Hepatocyte (in vitro differentiated cells): ENCODE data around the gene STOML3. TPM values are rescaled to one million over a fixed set of nuclear protein-coding genes. Genes with fewer than 3 reads are reported as not detected.
A peak's percentile ranks its signal among the peaks of the same experiment; 100 is the strongest.

ENCODE experiments used
- DNase-seq: peaks from one replicate; pipeline ENCODE4 v3.0.0-alpha.2; 2016; ENCODE audit warnings: low spot score
- H2AFZ ChIP-seq: fragments of 200-600 bp; sonication (generic); 2 replicates; pipeline ENCODE4 v1.6.0; 2016; ENCODE audit warnings: antibody characterized with exemption, mild to moderate bottlenecking
- H3K27ac ChIP-seq: fragments of 200-600 bp; sonication (generic); 2 replicates; pipeline ENCODE4 v1.5.1; 2016; ENCODE audit warnings: mild to moderate bottlenecking
- H3K27me3 ChIP-seq: fragments of 200-600 bp; sonication (generic); 2 replicates; pipeline ENCODE4 v1.6.1; 2016
- H3K36me3 ChIP-seq: fragments of 200-600 bp; sonication (generic); replicated peaks from 2 replicates; pipeline ENCODE4 v1.5.1; 2016; ENCODE audit warnings: low read depth; ENCODE audit not compliant: insufficient read depth
- H3K4me1 ChIP-seq: fragments of 200-600 bp; sonication (generic); 2 replicates; pipeline ENCODE4 v1.5.1; 2016; ENCODE audit warnings: mild to moderate bottlenecking, moderate library complexity; ENCODE audit not compliant: insufficient read depth
- H3K4me2 ChIP-seq: fragments of 200-600 bp; sonication (generic); 2 replicates; pipeline ENCODE4 v1.6.0; 2016
- H3K4me3 ChIP-seq: fragments of 200-600 bp; sonication (generic); 2 replicates; pipeline ENCODE4 v1.5.1; 2016; ENCODE audit warnings: mild to moderate bottlenecking
- H3K79me2 ChIP-seq: fragments of 200-600 bp; sonication (generic); 2 replicates; pipeline ENCODE4 v1.6.0; 2017; ENCODE audit warnings: mild to moderate bottlenecking
- H3K9me2 ChIP-seq: fragments of 200-600 bp; sonication (generic); replicated peaks from 2 replicates; pipeline ENCODE4 v1.6.0; 2017; ENCODE audit warnings: mild to moderate bottlenecking; ENCODE audit not compliant: insufficient read depth
- H3K9me3 ChIP-seq: fragments of 200-600 bp; sonication (generic); 2 replicates; pipeline ENCODE4 v1.5.1; 2016; ENCODE audit warnings: low read depth, mild to moderate bottlenecking
- H4K20me1 ChIP-seq: fragments of 200-600 bp; sonication (generic); 2 replicates; pipeline ENCODE4 v1.6.0; 2016; ENCODE audit warnings: mild to moderate bottlenecking; ENCODE audit not compliant: insufficient read depth, poor library complexity, severe bottlenecking
- CTCF ChIP-seq: fragments of 200-600 bp; sonication (generic); IDR thresholded peaks from 2 replicates; pipeline ENCODE4 v1.5.1; 2016; ENCODE audit warnings: antibody characterized with exemption, mild to moderate bottlenecking; ENCODE audit not compliant: poor library complexity
- EZH2 ChIP-seq: fragments of 200-600 bp; sonication (generic); IDR thresholded peaks from 2 replicates; pipeline ENCODE4 v1.6.1; 2016; ENCODE audit warnings: antibody characterized with exemption, mild to moderate bottlenecking, borderline replicate concordance
- EZH2phosphoT487 ChIP-seq: fragments of 200-600 bp; sonication (generic); IDR thresholded peaks from one replicate; pipeline ENCODE4 v1.6.1; 2018; ENCODE audit warnings: antibody characterized with exemption, mild to moderate bottlenecking, low read depth, moderate library complexity; ENCODE audit not compliant: unreplicated experiment, severe bottlenecking
- WGBS: methylation state at CpG from one replicate; pipeline ENCODE4 v1.1.6; 2016; ENCODE audit warnings: low lambda C conversion rate; ENCODE audit errors: missing lambda C conversion rate; 5-methylcytosine and 5-hydroxymethylcytosine counted together
- polyA plus RNA-seq: library from polyadenylated mRNA; unstranded; fragments of >200 nt; fragmentation: Nextera tagmentation; extraction: Ambion mirVana; gene quantifications from 2 replicates; pipeline ENCODE4 v1.2.1, GENCODE V29; 2016
- total RNA-seq: library from RNA; depleted of rRNA; stranded (reverse); fragments of >200 nt; gene quantifications from 2 replicates; pipeline ENCODE4 v1.2.3, GENCODE V29; 2014

STOML3 gene
- total and polyA plus RNA-seq, 2 experiments from 2014 or later: not detected

- H2AFZ ChIP-seq: peak overlapping the region; percentile 49
Observed at GRCh38 chr13:39038569-39039030, 48.0 kb upstream of the STOML3 start.

GRCh38 chr13:39037880-39038568 lies 47.4 kb upstream of the STOML3 start, which contains the start of the genes NHLRC3 and PROSER1:
Gene NHLRC3 (plus strand): TSS chr13:39038456. CDS start chr13:39038640, 184 bp downstream.
Gene PROSER1 (minus strand): TSS chr13:39038089. CDS start chr13:39037242, 847 bp downstream.
- Histone ChIP-seq H3K4me3 (peak within 1 kb of the TSS; percentile 96), H3K27ac (peak within 1 kb of the TSS; percentile 82), H3K27me3 (no peaks in the 10 kb centered on the region), H3K9me3 (no peaks in the 10 kb centered on the region), H3K4me1 (peaks cover 13% of the 10 kb centered on the region), H3K79me2 (peaks cover 70% of the 10 kb centered on the region), H3K36me3 (no peaks in the 10 kb centered on the region), H3K4me2 (peak within 1 kb of the TSS; percentile 84), H4K20me1 (peaks cover 24% of the 10 kb centered on the region), H3K9me2 (no peaks in the 10 kb centered on the region), H2AFZ (peak within 1 kb of the TSS; percentile 56)
- WGBS: 1% methylated on average over 41 of the region's 41 CpGs
- peak; percentile 95 for DNase-seq
- TF ChIP-seq EZH2phosphoT487 (no peak), CTCF (no peak), EZH2 (no peak)

More at GRCh38 chr13:39038569-39039030, 48.0 kb upstream of the STOML3 start:
- Histone ChIP-seq H3K9me3 (no peaks in the 10 kb centered on the region), H3K79me2 (peaks cover 64% of the 10 kb centered on the region), H3K27me3 (no peaks in the 10 kb centered on the region), H3K27ac (peak overlapping the region; percentile 82), H3K4me3 (peak overlapping the region; percentile 56), H4K20me1 (peaks cover 24% of the 10 kb centered on the region), H3K36me3 (no peaks in the 10 kb centered on the region), H3K4me1 (peaks cover 13% of the 10 kb centered on the region), H3K9me2 (no peaks in the 10 kb centered on the region), H3K4me2 (peak overlapping the region; percentile 65)
- WGBS: 2% methylated on average over 15 of the region's 15 CpGs
- TF ChIP-seq EZH2phosphoT487 (no peak), CTCF (no peak), EZH2 (no peak)
- DNase-seq: no peak

GRCh38 chr13:39037410-39037879 lies 46.8 kb upstream of the STOML3 start:
- peak overlapping the region; percentile 56 for H2AFZ ChIP-seq
- H3K36me3 ChIP-seq: no peaks in the 10 kb centered on the region
- H3K27me3 ChIP-seq: no peaks in the 10 kb centered on the region
- no peak for TF ChIP-seq EZH2phosphoT487
- TF ChIP-seq EZH2: no peak
- no peak for TF ChIP-seq CTCF
- H4K20me1 ChIP-seq: peaks cover 24% of the 10 kb centered on the region
- no peak for DNase-seq
- peak overlapping the region; percentile 96 for H3K4me3 ChIP-seq
- H3K79me2 ChIP-seq: peaks cover 76% of the 10 kb centered on the region
- peak overlapping the region; percentile 82 for H3K27ac ChIP-seq
- peaks cover 13% of the 10 kb centered on the region for H3K4me1 ChIP-seq
- no peaks in the 10 kb centered on the region for H3K9me2 ChIP-seq
- WGBS: under 1% methylated on average over 39 of the region's 39 CpGs
- H3K9me3 ChIP-seq: no peaks in the 10 kb centered on the region
- H3K4me2 ChIP-seq: peak overlapping the region; percentile 84
